Epithelial cell of esophagus (primary cell): ENCODE results near the gene TUBGCP2.

ENCODE experiments used
- DNase-seq: peaks from one replicate; pipeline ENCODE4 v3.0.0; 2010; ENCODE audit warnings: low read depth
- H3K4me3 ChIP-seq: 2 replicates; pipeline ENCODE4 v1.5.1; 2011; ENCODE audit warnings: mild to moderate bottlenecking, low read length, control low read depth
- CTCF ChIP-seq: IDR thresholded peaks from 2 replicates; pipeline ENCODE4 v1.5.1; 2011; ENCODE audit warnings: low read depth, mild to moderate bottlenecking, low read length, control low read depth, inconsistent platforms; ENCODE audit not compliant: insufficient read depth; ENCODE audit errors: missing control alignments

TUBGCP2 gene

GRCh38 chr10:133308421-133309099 is at the start of gene TUBGCP2, which contains the start of gene ZNF511:
TUBGCP2 (minus strand) TSS chr10:133308872; CDS start chr10:133302941, 5,931 bp downstream.
ZNF511 (plus strand) TSS chr10:133308914; CDS start chr10:133308944, 30 bp downstream.
- peak within 1 kb of the TSS; percentile 85 for H3K4me3 ChIP-seq
- peak; percentile 31 for TF ChIP-seq CTCF
- peak; percentile 83 for DNase-seq

GRCh38 chr10:133357285-133358161 is 48.9 kb upstream of the TUBGCP2 start, which contains the start of gene FUOM:
FUOM (minus strand) TSS chr10:133358019; CDS start chr10:133358007, 12 bp downstream.
- DNase-seq = peak; percentile 43
- TF ChIP-seq CTCF = no peak
- peak within 1 kb of the TSS; percentile 49 for H3K4me3 ChIP-seq

GRCh38 chr10:133356549-133357284 is 48.0 kb upstream of the TUBGCP2 start:
- TF ChIP-seq CTCF = no peak
- H3K4me3 ChIP-seq = peak overlapping the region; percentile 49
- no peak for DNase-seq

- DNase-seq = no peak
- H3K4me3 ChIP-seq = no peak overlapping the region
- no peak for TF ChIP-seq CTCF
Measured at GRCh38 chr10:133355991-133356390, 47.3 kb upstream of the TUBGCP2 start.

- no peak overlapping the region for H3K4me3 ChIP-seq
- no peak for DNase-seq
- no peak for TF ChIP-seq CTCF
Measured at GRCh38 chr10:133355266-133355665, 46.6 kb upstream of the TUBGCP2 start.

- no peak for DNase-seq
- no peak overlapping the region for H3K4me3 ChIP-seq
- TF ChIP-seq CTCF = no peak
Measured at GRCh38 chr10:133354672-133355240, 46.1 kb upstream of the TUBGCP2 start.
